ENCODE results near the gene MED7.
A peak's percentile ranks its signal among the peaks of the same experiment; 100 is the strongest.

The MED7 gene

DNA sequence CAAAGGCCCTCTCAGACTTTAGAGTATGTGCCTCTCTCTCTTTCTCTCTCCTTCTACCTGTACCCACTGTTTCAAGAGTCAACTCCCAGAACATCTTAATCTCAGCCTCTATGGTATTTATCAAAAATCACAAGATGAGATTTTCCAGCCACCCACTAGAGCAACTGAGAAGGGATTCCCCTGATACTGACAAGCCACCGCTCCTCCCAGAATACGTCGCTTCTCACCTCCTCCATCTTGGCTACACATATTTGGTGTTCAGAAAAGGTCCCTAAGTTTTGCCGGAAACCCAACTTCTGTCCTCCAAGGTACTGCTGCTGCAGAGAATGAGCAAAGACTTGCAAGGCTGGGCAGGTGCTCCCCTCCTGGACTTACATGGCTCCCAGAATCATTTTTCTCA is 17.3 kb upstream of the MED7 start:
- WGBS, result 97% methylated on average over 4 of the region's 4 CpGs
- H3K27ac ChIP-seq (ENCODE audit: low read depth, low read length), result no peak overlapping the region
- no peaks in the 10 kb centered on the region for H3K4me1 ChIP-seq (ENCODE audit: insufficient read depth, low read length)
- H3K27me3 ChIP-seq (ENCODE audit: insufficient read depth, low read length), result no peaks in the 10 kb centered on the region
- no peak overlapping the region for H3K4me3 ChIP-seq (ENCODE audit: low read length)
- H3K9me3 ChIP-seq (ENCODE audit: insufficient read depth, low read depth, low read length), result no peaks in the 10 kb centered on the region
- H3K36me3 ChIP-seq (ENCODE audit: insufficient read depth, low read length), result no peaks in the 10 kb centered on the region
- no peak overlapping the region for H3K9ac ChIP-seq (ENCODE audit: low read depth, low read length)

DNA sequence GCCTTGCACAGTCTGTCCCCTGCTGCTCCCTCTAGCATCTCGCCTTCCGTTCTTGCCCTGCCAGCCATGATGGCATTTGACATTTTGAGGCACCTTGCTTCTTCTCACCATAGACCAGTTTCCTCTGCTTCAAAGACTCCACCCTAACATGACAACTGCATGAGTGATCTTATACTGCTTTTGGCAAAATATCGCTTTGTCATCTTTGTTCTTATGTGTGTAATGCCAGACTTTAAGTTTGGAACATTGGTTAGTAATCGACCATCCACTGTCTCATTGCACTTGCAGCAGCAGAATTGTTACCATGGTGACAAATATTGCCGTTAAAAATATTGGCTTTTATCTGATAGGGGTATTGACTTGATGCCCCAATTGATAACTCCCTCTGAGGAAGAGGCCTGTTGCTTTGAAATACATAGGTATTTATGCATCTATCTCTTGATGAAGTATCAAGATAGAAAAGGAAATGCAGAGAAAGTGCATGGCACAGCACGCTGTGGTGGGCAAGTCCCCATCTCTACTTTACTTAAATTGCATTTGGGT is 16.6 kb upstream of the MED7 start:
- H3K4me1 ChIP-seq (ENCODE audit: insufficient read depth, low read length), result no peaks in the 10 kb centered on the region
- 92% methylated on average over 6 of the region's 6 CpGs for WGBS
- no peaks in the 10 kb centered on the region for H3K27me3 ChIP-seq (ENCODE audit: insufficient read depth, low read length)
- no peak overlapping the region for H3K4me3 ChIP-seq (ENCODE audit: low read length)
- H3K36me3 ChIP-seq (ENCODE audit: insufficient read depth, low read length), result no peaks in the 10 kb centered on the region
- H3K27ac ChIP-seq (ENCODE audit: low read depth, low read length), result no peak overlapping the region
- H3K9ac ChIP-seq (ENCODE audit: low read depth, low read length), result no peak overlapping the region
- no peaks in the 10 kb centered on the region for H3K9me3 ChIP-seq (ENCODE audit: insufficient read depth, low read depth, low read length)

GRCh38 chr5:157157293-157157891 is 14.7 kb upstream of the MED7 start:
- H3K9ac ChIP-seq (ENCODE audit: low read depth, low read length), result no peak overlapping the region
- H3K9me3 ChIP-seq (ENCODE audit: insufficient read depth, low read depth, low read length), result no peaks in the 10 kb centered on the region
- H3K27ac ChIP-seq (ENCODE audit: low read depth, low read length), result no peak overlapping the region
- WGBS, result 83% methylated on average over 1 of the region's 1 CpG
- no peak overlapping the region for H3K4me3 ChIP-seq (ENCODE audit: low read length)
- no peaks in the 10 kb centered on the region for H3K36me3 ChIP-seq (ENCODE audit: insufficient read depth, low read length)
- no peaks in the 10 kb centered on the region for H3K27me3 ChIP-seq (ENCODE audit: insufficient read depth, low read length)
- H3K4me1 ChIP-seq (ENCODE audit: insufficient read depth, low read length), result no peaks in the 10 kb centered on the region

- WGBS, result 95% methylated on average over 3 of the region's 3 CpGs
- no peaks in the 10 kb centered on the region for H3K4me1 ChIP-seq (ENCODE audit: insufficient read depth, low read length)
- no peaks in the 10 kb centered on the region for H3K27me3 ChIP-seq (ENCODE audit: insufficient read depth, low read length)
- H3K36me3 ChIP-seq (ENCODE audit: insufficient read depth, low read length), result no peaks in the 10 kb centered on the region
- H3K4me3 ChIP-seq (ENCODE audit: low read length), result no peak overlapping the region
- no peaks in the 10 kb centered on the region for H3K9me3 ChIP-seq (ENCODE audit: insufficient read depth, low read depth, low read length)
- no peak overlapping the region for H3K9ac ChIP-seq (ENCODE audit: low read depth, low read length)
- no peak overlapping the region for H3K27ac ChIP-seq (ENCODE audit: low read depth, low read length)
Measured at GRCh38 chr5:157155297-157155696, 12.6 kb upstream of the MED7 start.

DNA sequence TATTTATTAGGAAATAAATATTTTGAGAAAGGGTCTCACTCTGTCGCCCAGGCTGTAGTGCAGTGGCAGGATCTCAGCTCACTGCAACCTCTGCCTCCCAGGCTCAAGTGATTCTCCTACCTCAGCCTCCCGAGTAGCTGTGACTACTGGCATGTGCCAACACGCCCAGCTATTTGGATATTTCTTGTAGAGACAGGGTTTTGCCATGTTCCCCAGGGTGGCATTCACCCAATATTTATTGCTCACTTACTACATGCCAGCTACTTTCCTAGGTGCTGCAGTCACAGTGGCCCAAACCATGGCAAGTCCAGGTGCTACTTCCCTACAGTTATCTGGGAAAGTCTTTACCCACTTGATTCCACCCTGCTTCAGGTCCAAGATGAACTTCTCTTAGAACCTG is 8.3 kb upstream of the MED7 start:
- Histone ChIP-seq H3K27me3 (ENCODE audit: insufficient read depth, low read length) (no peaks in the 10 kb centered on the region), H3K36me3 (ENCODE audit: insufficient read depth, low read length) (no peaks in the 10 kb centered on the region), H3K9me3 (ENCODE audit: insufficient read depth, low read depth, low read length) (no peaks in the 10 kb centered on the region), H3K9ac (ENCODE audit: low read depth, low read length) (no peak overlapping the region), H3K4me3 (ENCODE audit: low read length) (no peak overlapping the region), H3K4me1 (ENCODE audit: insufficient read depth, low read length) (no peaks in the 10 kb centered on the region), H3K27ac (ENCODE audit: low read depth, low read length) (no peak overlapping the region)
- 94% methylated on average over 3 of the region's 3 CpGs for WGBS

- no peak overlapping the region for H3K27ac ChIP-seq (ENCODE audit: low read depth, low read length)
- H3K4me3 ChIP-seq (ENCODE audit: low read length), result no peak overlapping the region
- H3K9me3 ChIP-seq (ENCODE audit: insufficient read depth, low read depth, low read length), result no peaks in the 10 kb centered on the region
- no peaks in the 10 kb centered on the region for H3K27me3 ChIP-seq (ENCODE audit: insufficient read depth, low read length)
- H3K9ac ChIP-seq (ENCODE audit: low read depth, low read length), result no peak overlapping the region
- H3K4me1 ChIP-seq (ENCODE audit: insufficient read depth, low read length), result no peaks in the 10 kb centered on the region
- no peaks in the 10 kb centered on the region for H3K36me3 ChIP-seq (ENCODE audit: insufficient read depth, low read length)
- 94% methylated on average over 10 of the region's 14 CpGs for WGBS
Measured at GRCh38 chr5:157148734-157149615, 6.3 kb upstream of the MED7 start.

DNA sequence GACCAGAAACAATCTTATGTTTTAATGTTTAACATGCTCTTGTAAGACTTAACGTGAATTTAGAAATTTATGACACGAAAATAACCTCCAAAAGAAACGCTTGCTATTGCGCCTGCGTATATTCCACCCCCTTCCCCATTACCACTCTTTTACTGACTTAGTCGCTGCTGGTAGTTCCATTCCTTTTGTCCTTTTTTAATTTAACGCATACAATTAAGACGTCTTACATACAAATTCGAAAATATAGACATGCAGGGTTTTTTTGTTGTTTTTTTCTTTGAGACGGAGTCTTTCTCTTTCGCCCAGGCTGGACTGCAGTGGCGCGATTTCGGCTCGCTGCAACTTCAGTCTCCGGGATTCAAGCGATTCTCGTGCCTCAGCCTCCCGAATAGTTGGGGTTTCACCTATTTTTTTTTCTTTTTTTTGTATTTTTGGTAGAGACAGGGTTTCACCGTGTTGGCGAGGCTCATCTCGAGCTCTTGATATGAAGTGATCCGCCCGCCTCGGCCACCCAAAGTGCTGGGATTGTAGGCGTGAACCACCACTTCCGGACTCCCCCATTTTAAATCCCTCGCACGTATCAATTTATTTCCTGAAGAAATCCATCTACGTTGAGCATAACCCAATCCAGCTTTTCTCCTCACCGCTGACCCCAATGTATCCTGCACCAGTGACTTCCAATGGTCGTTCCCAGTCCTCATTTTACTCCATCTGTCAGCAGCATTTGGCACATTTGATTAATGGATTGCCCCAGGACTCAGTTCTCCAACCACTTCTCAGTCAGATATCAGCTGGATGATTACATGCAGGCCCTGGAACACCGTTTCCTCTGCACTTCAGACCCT is 684 bp upstream of the MED7 start:
- H3K36me3 ChIP-seq (ENCODE audit: insufficient read depth, low read length), result peaks cover 11% of the 10 kb centered on the region
- peak overlapping the region; percentile 36; the same call in 1 of the 2 replicates for H3K9ac ChIP-seq (ENCODE audit: low read depth, low read length)
- H3K4me3 ChIP-seq (ENCODE audit: low read length), result peak overlapping the region; percentile 87
- 32% methylated on average over 33 of the region's 33 CpGs for WGBS
- H3K27me3 ChIP-seq (ENCODE audit: insufficient read depth, low read length), result no peaks in the 10 kb centered on the region
- H3K27ac ChIP-seq (ENCODE audit: low read depth, low read length), result no peak overlapping the region
- H3K4me1 ChIP-seq (ENCODE audit: insufficient read depth, low read length), result no peaks in the 10 kb centered on the region
- H3K9me3 ChIP-seq (ENCODE audit: insufficient read depth, low read depth, low read length), result no peaks in the 10 kb centered on the region

DNA sequence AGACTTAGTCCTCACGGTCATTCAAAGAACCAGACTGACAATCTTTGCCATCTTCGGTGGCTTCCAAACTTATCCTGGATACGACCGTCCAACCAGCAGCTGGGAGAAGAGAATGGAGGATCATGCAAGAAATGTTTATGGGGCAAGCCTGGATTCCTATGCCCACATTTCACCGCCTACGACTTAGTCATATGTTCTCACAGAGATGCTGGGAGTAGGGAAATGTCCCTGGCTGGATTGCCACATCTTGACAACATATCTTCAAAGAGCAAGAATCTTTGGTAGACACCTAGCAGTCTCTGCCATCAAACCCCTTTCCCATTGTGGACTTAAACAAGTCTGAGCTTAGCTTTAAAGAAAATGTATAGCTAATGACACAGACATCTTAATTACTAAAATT is 5.0 kb downstream of the MED7 start:
- H3K36me3 ChIP-seq (ENCODE audit: insufficient read depth, low read length), result peaks cover 24% of the 10 kb centered on the region
- no peak overlapping the region for H3K27ac ChIP-seq (ENCODE audit: low read depth, low read length)
- H3K27me3 ChIP-seq (ENCODE audit: insufficient read depth, low read length), result no peaks in the 10 kb centered on the region
- no peaks in the 10 kb centered on the region for H3K4me1 ChIP-seq (ENCODE audit: insufficient read depth, low read length)
- no peak overlapping the region for H3K9ac ChIP-seq (ENCODE audit: low read depth, low read length)
- H3K9me3 ChIP-seq (ENCODE audit: insufficient read depth, low read depth, low read length), result no peaks in the 10 kb centered on the region
- no peak overlapping the region for H3K4me3 ChIP-seq (ENCODE audit: low read length)
- WGBS, result 99% methylated on average over 6 of the region's 6 CpGs

DNA sequence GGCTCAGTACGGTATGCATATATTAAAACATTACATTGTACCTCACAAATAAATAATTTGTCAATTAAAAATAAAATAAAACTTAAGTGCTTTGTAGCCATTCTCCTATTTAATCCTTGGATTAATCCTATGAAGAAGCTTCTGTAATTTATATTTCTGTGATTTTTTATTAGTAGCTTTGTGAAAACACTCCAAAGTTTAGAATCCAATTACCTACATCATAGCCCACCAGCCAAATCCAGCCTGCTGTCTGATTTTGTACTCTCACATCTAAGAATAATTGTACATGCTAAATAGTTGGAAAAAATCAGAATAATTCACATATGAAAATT is 10.4 kb downstream of the MED7 start:
- Histone ChIP-seq H3K4me1 (ENCODE audit: insufficient read depth, low read length) (no peaks in the 10 kb centered on the region), H3K4me3 (ENCODE audit: low read length) (no peak overlapping the region), H3K27me3 (ENCODE audit: insufficient read depth, low read length) (no peaks in the 10 kb centered on the region), H3K36me3 (ENCODE audit: insufficient read depth, low read length) (peaks cover 2% of the 10 kb centered on the region), H3K9ac (ENCODE audit: low read depth, low read length) (no peak overlapping the region), H3K27ac (ENCODE audit: low read depth, low read length) (no peak overlapping the region), H3K9me3 (ENCODE audit: insufficient read depth, low read depth, low read length) (no peaks in the 10 kb centered on the region)
- WGBS, result no CpG with 5 or more reads among the region's 1 CpG

DNA sequence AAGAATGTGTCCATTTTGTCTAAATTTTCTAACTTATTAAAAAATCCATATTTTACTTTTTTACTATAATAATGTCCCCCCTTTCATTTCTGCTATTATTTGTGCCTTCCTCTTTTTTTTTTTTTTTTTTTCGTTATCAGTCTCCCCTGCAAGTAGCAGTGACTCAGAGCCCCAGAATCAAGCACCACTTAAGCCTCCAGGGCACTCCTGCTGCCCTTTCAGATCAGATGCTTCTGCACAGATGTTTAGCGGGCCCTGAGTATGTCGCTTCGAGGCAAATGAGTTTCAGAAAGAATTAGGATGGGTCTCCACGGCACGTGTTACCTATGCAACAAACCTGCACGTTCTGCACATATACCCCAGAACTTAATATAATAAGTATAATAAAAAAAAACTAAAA is 11.7 kb downstream of the MED7 start:
- 88% methylated on average over 3 of the region's 7 CpGs for WGBS
- H3K9ac ChIP-seq (ENCODE audit: low read depth, low read length), result no peak overlapping the region
- no peaks in the 10 kb centered on the region for H3K36me3 ChIP-seq (ENCODE audit: insufficient read depth, low read length)
- H3K27me3 ChIP-seq (ENCODE audit: insufficient read depth, low read length), result no peaks in the 10 kb centered on the region
- H3K9me3 ChIP-seq (ENCODE audit: insufficient read depth, low read depth, low read length), result no peaks in the 10 kb centered on the region
- no peak overlapping the region for H3K4me3 ChIP-seq (ENCODE audit: low read length)
- H3K27ac ChIP-seq (ENCODE audit: low read depth, low read length), result no peak overlapping the region
- H3K4me1 ChIP-seq (ENCODE audit: insufficient read depth, low read length), result no peaks in the 10 kb centered on the region

- H3K4me3 ChIP-seq (ENCODE audit: low read length), result no peak overlapping the region
- no peak overlapping the region for H3K27ac ChIP-seq (ENCODE audit: low read depth, low read length)
- H3K9me3 ChIP-seq (ENCODE audit: insufficient read depth, low read depth, low read length), result no peaks in the 10 kb centered on the region
- no peak overlapping the region for H3K9ac ChIP-seq (ENCODE audit: low read depth, low read length)
- no peaks in the 10 kb centered on the region for H3K4me1 ChIP-seq (ENCODE audit: insufficient read depth, low read length)
- no peaks in the 10 kb centered on the region for H3K36me3 ChIP-seq (ENCODE audit: insufficient read depth, low read length)
- H3K27me3 ChIP-seq (ENCODE audit: insufficient read depth, low read length), result no peaks in the 10 kb centered on the region
Measured at GRCh38 chr5:157121709-157122108, 21.0 kb downstream of the MED7 start.

Measured in HUES64 (cell line).